H9 (cell line): ENCODE data around the gene SLC30A1. TPM values are rescaled to one million over a fixed set of nuclear protein-coding genes. Genes with fewer than 3 reads are reported as not detected.

Experiments
- DNase-seq: peaks from one replicate; pipeline ENCODE4 v3.0.0-alpha.2; 2017
- H2AFZ ChIP-seq: one replicate; pipeline ENCODE4 v1.6.1; 2013; ENCODE audit warnings: mild to moderate bottlenecking, low read length, control low read depth, moderate library complexity
- H2AK5ac ChIP-seq: 2 replicates; pipeline ENCODE4 v1.6.1; 2013; ENCODE audit warnings: low read length, control low read depth, mixed read lengths; ENCODE audit not compliant: insufficient read length
- H2BK120ac ChIP-seq: one replicate; pipeline ENCODE4 v1.6.1; 2013; ENCODE audit warnings: low read depth, mild to moderate bottlenecking, low read length, control low read depth, inconsistent platforms; ENCODE audit not compliant: poor library complexity, severe bottlenecking
- H2BK12ac ChIP-seq: 2 replicates; pipeline ENCODE4 v1.6.1; 2013; ENCODE audit warnings: low read length, control low read depth, mixed read lengths, low read depth; ENCODE audit not compliant: insufficient read length
- H2BK15ac ChIP-seq: 2 replicates; pipeline ENCODE4 v1.6.1; 2013; ENCODE audit warnings: low read depth, low read length, control low read depth
- H2BK20ac ChIP-seq: one replicate; pipeline ENCODE4 v1.6.1; 2013; ENCODE audit warnings: low read depth, mild to moderate bottlenecking, low read length, control low read depth, inconsistent platforms; ENCODE audit not compliant: poor library complexity, severe bottlenecking
- H2BK5ac ChIP-seq: 2 replicates; pipeline ENCODE4 v1.6.1; 2013; ENCODE audit warnings: low read length, control low read depth, mixed read lengths; ENCODE audit not compliant: insufficient read length
- H3K14ac ChIP-seq: 2 replicates; pipeline ENCODE4 v1.6.1; 2013; ENCODE audit warnings: low read length, control low read depth; ENCODE audit not compliant: insufficient read depth
- H3K18ac ChIP-seq: 2 replicates; pipeline ENCODE4 v1.6.1; 2013; ENCODE audit warnings: low read depth, mild to moderate bottlenecking, mixed read lengths, low read length, control low read depth; ENCODE audit not compliant: insufficient read length
- H3K23ac ChIP-seq: 2 replicates; pipeline ENCODE4 v1.6.1; 2013; ENCODE audit warnings: low read length, control low read depth, mixed read lengths, low read depth; ENCODE audit not compliant: insufficient read length
- H3K23me2 ChIP-seq: 2 replicates; pipeline ENCODE4 v1.6.1; 2013; ENCODE audit warnings: low read depth, mild to moderate bottlenecking, mixed read lengths, low read length, control low read depth; ENCODE audit not compliant: insufficient read length, poor library complexity, severe bottlenecking
- H3K27ac ChIP-seq: 2 replicates; pipeline ENCODE4 v1.5.1; 2013; ENCODE audit warnings: low read length, control low read depth, mixed read lengths, low read depth; ENCODE audit not compliant: insufficient read length
- H3K27me3 ChIP-seq: 2 replicates; pipeline ENCODE4 v1.6.1; 2013; ENCODE audit warnings: low read length, control low read depth, inconsistent platforms; ENCODE audit not compliant: insufficient read depth
- H3K4ac ChIP-seq: 2 replicates; pipeline ENCODE4 v1.6.1; 2013; ENCODE audit warnings: low read depth, mild to moderate bottlenecking, control low read depth, inconsistent platforms, low read length, moderate library complexity
- H3K4me1 ChIP-seq: 2 replicates; pipeline ENCODE4 v1.6.1; 2013; ENCODE audit warnings: low read length, control low read depth, inconsistent platforms; ENCODE audit not compliant: insufficient read depth
- H3K4me2 ChIP-seq: 2 replicates; pipeline ENCODE4 v1.6.1; 2013; ENCODE audit warnings: low read length, control low read depth, mixed read lengths; ENCODE audit not compliant: insufficient read length, insufficient read depth
- H3K56ac ChIP-seq: 2 replicates; pipeline ENCODE4 v1.6.1; 2013; ENCODE audit warnings: low read depth, mild to moderate bottlenecking, mixed read lengths, low read length, control low read depth; ENCODE audit not compliant: insufficient read length
- H3K79me1 ChIP-seq: 2 replicates; pipeline ENCODE4 v1.6.1; 2013; ENCODE audit warnings: low read depth, mild to moderate bottlenecking, moderate library complexity, low read length, control low read depth, inconsistent platforms; ENCODE audit not compliant: insufficient read depth, poor library complexity, severe bottlenecking
- H3K79me2 ChIP-seq: 2 replicates; pipeline ENCODE4 v1.6.1; 2013; ENCODE audit warnings: low read length, control low read depth, inconsistent platforms; ENCODE audit not compliant: insufficient read depth
- H3K9ac ChIP-seq: 2 replicates; pipeline ENCODE4 v1.6.1; 2013; ENCODE audit warnings: low read length, control low read depth, mixed read lengths; ENCODE audit not compliant: insufficient read length; ENCODE audit errors: extremely low read depth
- H3K9me3 ChIP-seq: one replicate; pipeline ENCODE4 v1.6.1; 2013; ENCODE audit warnings: low read depth, low read length, inconsistent platforms; ENCODE audit not compliant: control insufficient read depth
- H3T11ph ChIP-seq: one replicate; pipeline ENCODE4 v1.6.1; 2013; ENCODE audit warnings: mild to moderate bottlenecking, low read length, control low read depth, inconsistent platforms
- H4K20me1 ChIP-seq: one replicate; pipeline ENCODE4 v1.6.1; 2013; ENCODE audit not compliant: control insufficient read depth, insufficient read length, insufficient read depth
- H4K5ac ChIP-seq: 2 replicates; pipeline ENCODE4 v1.6.1; 2013; ENCODE audit warnings: low read depth, mild to moderate bottlenecking, mixed read lengths, low read length, control low read depth; ENCODE audit not compliant: insufficient read length
- H4K8ac ChIP-seq: replicated peaks from 2 replicates; pipeline ENCODE4 v1.6.1; 2013; ENCODE audit warnings: low read length, control low read depth, mixed read lengths, low read depth; ENCODE audit not compliant: insufficient read length
- H4K91ac ChIP-seq: 2 replicates; pipeline ENCODE4 v1.6.1; 2013; ENCODE audit warnings: low read depth, mild to moderate bottlenecking, moderate library complexity, mixed read lengths, low read length, control low read depth; ENCODE audit not compliant: insufficient read length
- H3K27ac Mint-ChIP-seq, 3 experiments: 2 replicates in 2 of 3; 3 replicates in 1 of 3; pipeline ENCODE4 v1.8.0; 2020 to 2021; ENCODE audit warnings: mixed read lengths in 3 of 3, mild to moderate bottlenecking in 1 of 3, moderate library complexity in 1 of 3
- H3K27me3 Mint-ChIP-seq: 2 replicates; pipeline ENCODE4 v1.8.0; 2021; ENCODE audit warnings: low read depth, mild to moderate bottlenecking, moderate library complexity, mixed read lengths
- H3K36me3 Mint-ChIP-seq, 3 experiments: 2 replicates in 2 of 3; 3 replicates in 1 of 3; pipeline ENCODE4 v1.8.0; 2020 to 2021; ENCODE audit warnings: low read depth in 3 of 3, mixed read lengths in 3 of 3; ENCODE audit not compliant: insufficient read depth in 1 of 3
- H3K4me1 Mint-ChIP-seq, 2 experiments: 2 replicates each; pipeline ENCODE4 v1.8.0; 2020; ENCODE audit warnings: mixed read lengths in 2 of 2
- H3K4me3 Mint-ChIP-seq, 2 experiments: 2 replicates in 1 of 2; 3 replicates in 1 of 2; pipeline ENCODE4 v1.8.0; 2020 to 2021; ENCODE audit warnings: mild to moderate bottlenecking in 2 of 2, mixed read lengths in 2 of 2, moderate library complexity in 1 of 2
- H3K9me3 Mint-ChIP-seq, 2 experiments: 2 replicates in 1 of 2; 3 replicates in 1 of 2; pipeline ENCODE4 v1.8.0; 2020; ENCODE audit warnings: mild to moderate bottlenecking in 2 of 2, mixed read lengths in 2 of 2, moderate library complexity in 1 of 2
- CTCF ChIP-seq: fragments of 200-600 bp; sonication (generic); conservative IDR thresholded peaks from 3 replicates; pipeline ENCODE4 v1.8.0; 2021; ENCODE audit warnings: antibody characterized with exemption, mild to moderate bottlenecking
- WGBS: extraction: QIAGEN DNeasy Blood & Tissue Kit; methylation state at CpG from one replicate; pipeline ENCODE4 v1.1.7; 2013; ENCODE audit warnings: missing lambda C conversion rate, low lambda C conversion rate, mixed read lengths; ENCODE audit not compliant: insufficient read length; ENCODE audit errors: extremely low coverage; 5-methylcytosine and 5-hydroxymethylcytosine counted together
- total RNA-seq: library from RNA; stranded (reverse); gene quantifications from 2 replicates; pipeline ENCODE4 v1.2.1, GENCODE V29; 2021

Gene SLC30A1
- total RNA-seq, 1 experiment from 2014 or later, result 17.1 TPM

GRCh38 chr1:211527888-211528287 lies 51.1 kb downstream of the SLC30A1 start:
- Histone ChIP-seq H2BK12ac (no peak overlapping the region), H4K8ac (no peak overlapping the region), H3K23me2 (no peaks in the 10 kb centered on the region), H2BK5ac (no peak overlapping the region), H3K56ac (no peak overlapping the region), H4K20me1 (no peaks in the 10 kb centered on the region), H3K18ac (no peak overlapping the region), H3T11ph (no peak overlapping the region), H2AK5ac (no peak overlapping the region), H3K4ac (no peak overlapping the region), H3K79me2 (no peaks in the 10 kb centered on the region), H2BK20ac (no peak overlapping the region), H3K14ac (no peak overlapping the region), H2BK120ac (no peak overlapping the region), H3K27me3 (no peaks in the 10 kb centered on the region), H3K9me3 (no peaks in the 10 kb centered on the region), H2BK15ac (no peak overlapping the region), H3K9ac (no peak overlapping the region), H2AFZ (no peak overlapping the region), H3K23ac (no peak overlapping the region), H3K4me1 (no peaks in the 10 kb centered on the region), H3K79me1 (no peaks in the 10 kb centered on the region), H3K4me2 (no peak overlapping the region), H4K5ac (no peak overlapping the region), H3K27ac (no peak overlapping the region), H4K91ac (no peak overlapping the region)
- Mint-ChIP-seq H3K4me3 (no peak overlapping the region), H3K9me3 (no peaks in the 10 kb centered on the region), H3K36me3 (no peaks in the 10 kb centered on the region; a peak in 1 of 7 replicates), H3K27ac (no peak overlapping the region; a peak in 2 of 7 replicates), H3K27me3 (no peaks in the 10 kb centered on the region; the same call in none of the 2 replicates), H3K4me1 (peaks cover 11 to 12% of the 10 kb centered on the region in 2 experiments)
- TF ChIP-seq CTCF, result no peak
- WGBS, result no CpG with 5 or more reads among the region's 5 CpGs
- DNase-seq, result no peak
